HG03432 (cell line): Measurements from ENCODE around the gene ZDHHC11B.
"Not testable (repeated sequence)": the region's sequence is repeated elsewhere in the genome, so short reads cannot be mapped to it uniquely, and the experiment has no call there.

Source experiments
- ATAC-seq: cut with Tn5 transposase; IDR thresholded peaks from one replicate; pipeline ENCODE4 v1.9.1; 2021; ENCODE audit warnings: mild to moderate bottlenecking, moderate library complexity; ENCODE audit not compliant: unreplicated experiment

The ZDHHC11B gene

DNA sequence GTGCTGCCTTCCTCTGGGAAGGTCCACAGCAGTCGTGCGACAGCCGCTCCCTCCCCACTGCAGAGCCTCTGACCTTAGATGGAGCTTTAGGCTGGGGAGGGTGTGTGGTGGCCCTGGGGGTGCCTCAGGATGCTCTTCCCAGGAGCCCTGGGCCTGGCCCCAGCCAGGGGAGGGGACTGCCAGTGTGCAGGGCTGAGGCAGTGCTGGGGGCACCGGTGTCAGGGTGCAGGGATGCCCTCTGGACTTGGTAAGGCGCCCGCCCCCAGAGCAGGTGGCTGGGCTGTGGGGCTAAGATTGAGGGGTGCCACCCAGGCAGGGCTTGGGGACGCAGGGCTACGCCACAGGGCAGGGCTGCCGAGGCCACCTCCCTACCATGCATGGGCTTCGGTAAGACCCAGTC, 13.9 kb downstream of the ZDHHC11B start:
- not testable (repeated sequence) for ATAC-seq

- ATAC-seq: not testable (repeated sequence)
These were observed 14.9 kb downstream of the ZDHHC11B start for GRCh38 chr5:769485-770145.

DNA sequence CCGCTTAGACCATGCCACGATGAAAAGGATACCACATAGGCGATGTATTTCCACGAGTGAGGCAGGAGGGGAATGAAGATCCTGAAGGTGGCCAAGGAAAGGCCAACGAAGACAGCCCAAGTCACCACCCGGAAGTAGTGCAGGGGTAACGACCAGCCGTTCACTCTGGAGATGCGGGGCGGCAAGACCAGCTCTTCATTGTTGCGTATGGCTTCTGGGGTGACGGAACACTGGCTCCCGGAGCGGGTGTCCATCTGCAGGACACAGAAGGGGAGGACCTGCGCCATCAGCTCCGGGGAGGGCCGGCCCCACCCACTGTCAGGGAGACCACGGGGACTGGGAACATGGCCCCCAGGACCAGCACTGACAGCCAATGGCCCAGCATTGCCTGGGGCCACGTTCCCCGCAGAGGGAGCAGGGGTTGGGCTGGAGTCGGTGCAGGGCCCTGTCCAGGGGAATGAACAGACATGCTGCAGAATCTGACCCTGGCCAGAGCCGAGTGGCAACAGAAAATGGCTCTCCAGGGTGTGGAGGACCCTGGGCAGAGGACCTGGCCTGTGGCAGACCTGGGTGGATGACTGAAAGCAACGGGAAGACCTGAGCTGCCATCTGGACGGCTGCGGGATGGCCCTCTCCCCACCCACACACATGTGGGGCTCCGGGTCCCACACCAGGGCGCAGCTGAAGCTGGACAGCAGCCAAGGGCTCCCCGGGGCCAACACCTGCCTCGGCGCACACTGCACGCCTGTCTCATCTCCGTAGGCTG, 17.7 kb downstream of the ZDHHC11B start:
- no peak for ATAC-seq

GRCh38 chr5:765948-766631, 18.4 kb downstream of the ZDHHC11B start:
- ATAC-seq: no peak

GRCh38 chr5:763998-764781, 20.3 kb downstream of the ZDHHC11B start:
- ATAC-seq: no peak

GRCh38 chr5:763397-763796, 21.1 kb downstream of the ZDHHC11B start:
- no peak for ATAC-seq

DNA sequence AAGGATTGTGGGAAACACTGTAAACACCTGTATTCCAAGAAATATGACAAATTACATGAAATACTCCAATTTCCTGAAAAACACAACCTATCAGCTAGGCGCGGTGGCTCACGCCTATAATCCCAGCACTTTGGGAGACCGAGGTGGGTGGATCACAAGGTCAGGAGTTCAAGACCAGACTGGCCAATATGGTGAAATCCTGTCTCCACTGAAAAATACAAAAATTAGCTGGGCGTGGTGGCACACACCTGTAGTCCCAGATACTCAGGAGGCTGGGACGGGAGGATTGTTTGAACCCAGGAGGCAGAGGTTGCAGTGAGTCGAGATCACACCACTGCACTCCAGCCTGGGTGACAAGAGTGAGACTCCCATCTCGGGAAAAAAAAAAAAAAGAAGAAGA, 21.5 kb downstream of the ZDHHC11B start:
- ATAC-seq: not testable (repeated sequence)

GRCh38 chr5:761854-762710, 22.4 kb downstream of the ZDHHC11B start:
- ATAC-seq: no peak

- no peak for ATAC-seq
These were observed 23.3 kb downstream of the ZDHHC11B start for GRCh38 chr5:761059-761771.

DNA sequence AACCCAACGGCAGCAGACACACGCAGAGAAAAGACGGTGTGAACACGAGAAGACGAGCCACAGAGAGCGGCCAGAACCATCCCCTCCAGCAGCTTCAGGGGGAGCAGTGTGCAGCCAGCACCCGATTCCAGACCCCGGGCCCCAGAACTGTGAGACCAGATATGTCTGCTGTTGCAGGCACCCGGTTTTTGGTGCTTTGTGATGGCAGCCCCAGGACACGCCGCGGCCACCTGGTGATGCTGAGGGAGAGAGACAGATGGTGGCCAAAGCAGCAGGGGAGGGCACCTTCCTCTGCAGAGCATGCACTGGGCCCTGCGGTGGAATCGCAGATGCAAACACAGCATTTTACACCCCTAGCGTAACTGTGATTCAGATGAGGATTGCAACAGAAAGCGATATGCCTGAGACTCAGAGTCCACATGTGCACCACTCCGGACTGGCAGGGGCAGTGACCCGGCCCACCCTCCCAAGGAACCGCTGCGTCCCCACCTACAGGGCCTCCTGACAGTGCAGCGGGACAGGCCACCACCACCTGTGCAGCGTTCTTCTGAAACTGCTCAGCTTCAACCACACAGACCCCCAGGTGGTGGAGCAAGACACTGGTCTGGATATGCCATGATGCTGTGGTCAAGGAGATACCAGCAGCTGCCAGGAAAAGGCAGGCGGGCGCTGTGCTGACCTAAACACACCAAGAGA, 24.0 kb downstream of the ZDHHC11B start:
- ATAC-seq: no peak

DNA sequence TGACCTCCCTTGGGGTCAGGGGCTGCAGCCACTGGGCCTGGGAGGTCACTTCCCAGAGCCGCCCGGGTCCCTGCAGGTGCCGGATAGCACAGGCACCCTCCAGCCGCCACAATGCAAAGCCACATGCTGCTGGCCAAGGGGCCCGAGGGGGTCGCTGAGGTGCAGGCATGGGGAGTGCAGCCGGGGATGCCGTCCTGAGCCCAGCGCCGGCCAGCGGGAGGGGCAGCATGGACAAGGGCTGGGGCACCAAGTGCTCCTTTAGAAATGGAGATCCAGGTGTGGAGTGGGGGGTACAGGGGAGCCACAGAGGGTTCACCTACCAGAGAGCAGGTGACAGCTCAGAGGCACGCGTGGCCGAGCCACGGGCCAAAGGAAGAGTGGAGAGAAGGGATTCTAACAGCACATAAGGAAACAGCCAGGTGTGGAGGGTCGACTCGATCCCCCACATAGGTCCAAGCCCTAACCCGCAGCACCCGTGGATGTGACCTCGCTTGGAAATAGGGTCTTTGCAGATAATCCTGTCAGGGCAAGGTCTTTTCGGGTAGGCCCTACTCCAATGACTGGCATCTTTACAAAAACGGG, 24.7 kb downstream of the ZDHHC11B start:
- ATAC-seq: no peak

- ATAC-seq: no peak
These were observed 25.3 kb downstream of the ZDHHC11B start for GRCh38 chr5:759111-759751.

DNA sequence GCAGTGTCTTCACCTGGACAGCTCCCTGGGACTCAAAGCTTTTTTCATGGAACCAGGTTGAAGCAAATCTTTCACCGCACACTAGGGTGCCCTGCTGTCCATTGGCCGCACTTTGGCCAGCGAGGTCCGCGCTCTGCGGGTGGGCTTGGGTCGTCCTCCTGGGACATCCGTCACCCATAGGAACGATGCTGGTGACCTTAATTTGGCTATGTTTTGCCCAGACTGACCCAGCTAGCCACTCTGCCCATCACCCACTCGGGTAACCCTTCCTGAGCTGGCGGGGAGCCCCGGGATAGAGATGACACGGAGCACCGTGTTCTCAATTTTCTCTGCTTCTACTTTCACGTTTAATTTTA, 25.9 kb downstream of the ZDHHC11B start:
- ATAC-seq: no peak

DNA sequence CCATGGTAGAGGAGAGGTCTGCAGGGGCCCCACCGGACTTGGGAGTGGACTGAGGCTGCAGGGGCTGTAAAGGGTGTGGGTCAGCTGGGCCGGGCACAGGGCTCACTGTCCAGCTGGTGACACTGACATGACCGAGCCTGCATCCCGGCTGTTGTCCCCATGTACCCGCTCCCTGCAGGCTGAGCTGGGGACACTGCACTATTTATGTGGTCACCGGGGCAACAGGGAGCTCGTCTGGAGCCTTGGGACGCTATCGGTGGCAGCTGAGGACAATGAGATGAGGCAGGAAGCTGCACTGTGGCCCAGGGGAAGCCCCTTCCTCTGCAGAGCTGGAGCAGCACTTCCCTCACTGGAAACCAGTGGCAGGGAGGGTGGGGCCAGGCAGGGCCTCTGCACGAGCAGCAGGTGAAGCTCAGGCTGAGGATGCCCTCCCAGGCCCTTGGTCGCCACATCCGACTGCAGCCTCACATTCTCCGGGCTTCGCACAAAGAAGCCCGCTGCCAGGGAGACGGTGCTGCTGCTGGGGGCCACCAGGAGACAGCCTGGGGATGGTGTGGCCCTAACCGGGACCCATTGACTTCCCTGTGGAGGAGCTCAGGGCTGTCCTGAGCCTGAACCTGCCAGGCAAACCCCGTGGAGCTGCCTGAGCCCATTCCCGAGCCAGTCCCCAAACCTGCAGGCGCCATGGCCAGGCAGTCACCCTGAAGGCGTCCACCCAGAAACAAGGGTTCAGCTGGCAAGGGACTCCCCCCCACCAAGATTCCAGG, 26.4 kb downstream of the ZDHHC11B start:
- no peak for ATAC-seq

- no peak for ATAC-seq
These were observed 27.1 kb downstream of the ZDHHC11B start for GRCh38 chr5:757346-757930.

- no peak for ATAC-seq
These were observed 27.6 kb downstream of the ZDHHC11B start for GRCh38 chr5:756865-757345.

DNA sequence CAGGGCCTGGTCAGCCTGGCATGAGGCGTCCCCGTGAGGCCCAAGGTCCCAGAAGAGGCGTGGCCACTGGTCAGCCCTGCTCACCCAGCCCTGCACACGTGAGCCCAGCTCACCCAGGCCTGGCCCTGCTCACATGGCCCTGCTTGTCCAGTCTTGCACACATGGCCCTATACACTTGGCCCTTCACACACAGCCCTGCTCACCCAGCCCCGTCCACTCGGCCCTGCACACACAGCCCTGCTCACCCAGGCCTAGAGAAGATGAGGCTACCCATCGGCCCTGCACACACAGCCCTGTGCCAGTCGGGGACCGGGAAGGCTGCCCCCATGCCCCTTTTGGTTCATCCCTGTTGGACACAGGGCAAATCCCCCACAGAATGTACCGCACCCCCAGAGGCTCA, 28.4 kb downstream of the ZDHHC11B start:
- no peak for ATAC-seq
